Measurements from ENCODE around the gene AOPEP. TPM values are rescaled to one million over a fixed set of nuclear protein-coding genes. Genes with fewer than 3 reads are reported as not detected.

The AOPEP gene
- total RNA-seq, 1 experiment from 2014 or later, result 14.4 TPM

GRCh38 chr9:94977416-94977815, 250.9 kb downstream of the AOPEP start (continued):
- TF ChIP-seq AFF4 (CRISPR knock-in tag; IDR thresholded peaks at IDR 0.05; ENCODE audit: borderline replicate concordance) (no peak), FOXP4 (CRISPR knock-in tag; IDR thresholded peaks at IDR 0.05) (no peak), MXD4 (CRISPR knock-in tag; IDR thresholded peaks at IDR 0.05; ENCODE audit: borderline replicate concordance) (no peak), PRDM15 (CRISPR knock-in tag; IDR thresholded peaks at IDR 0.05) (no peak), SMAD4 (CRISPR knock-in tag; IDR thresholded peaks at IDR 0.05) (no peak), NR2C2 (CRISPR knock-in tag; IDR thresholded peaks at IDR 0.05) (no peak), NFE2L1 (CRISPR knock-in tag; IDR thresholded peaks at IDR 0.05) (no peak)

- ATAC-seq (peak; percentile 14; the same call in 1 of the 2 replicates), DNase-seq (ENCODE audit: low spot score) (no peak)
- Mint-ChIP-seq H3K27ac (no peak overlapping the region), H3K4me3 (no peak overlapping the region), H3K9me3 (no peaks in the 10 kb centered on the region), H3K36me3 (no peaks in the 10 kb centered on the region), H3K27me3 (ENCODE audit: low read depth) (no peaks in the 10 kb centered on the region), H3K4me1 (peaks cover 29% of the 10 kb centered on the region)
- ChIA-PET POLR2A (no interaction called here), CTCF (interaction anchor here (0.7 to 1.3 kb wide), 3 partner anchors 65 to 154 kb away, joined by 3 to 4 read pairs (median 3); no protein-coding TSS in a partner anchor)
- TF ChIP-seq KAT7 (CRISPR knock-in tag; IDR thresholded peaks at IDR 0.05; ENCODE audit: borderline replicate concordance) (no peak), FOXK1 (CRISPR knock-in tag; IDR thresholded peaks at IDR 0.05) (no peak), NR3C1 (CRISPR knock-in tag; conservative IDR thresholded peaks at IDR 0.05; ENCODE audit: low read depth) (no peak), ZNF232 (CRISPR knock-in tag; IDR thresholded peaks at IDR 0.05) (no peak), NR2C2 (CRISPR knock-in tag; IDR thresholded peaks at IDR 0.05) (no peak), ZBTB21 (CRISPR knock-in tag; IDR thresholded peaks at IDR 0.05; ENCODE audit: borderline replicate concordance) (no peak), TCF7 (CRISPR knock-in tag; IDR thresholded peaks at IDR 0.05; ENCODE audit: low read depth) (no peak), TEAD1 (CRISPR knock-in tag; IDR thresholded peaks at IDR 0.05) (no peak), ZNF423 (CRISPR knock-in tag; IDR thresholded peaks at IDR 0.05) (no peak)
Observed at GRCh38 chr9:94979904-94980507, 253.5 kb downstream of the AOPEP start.

Data from WTC11 (cell line).